CD4-positive, alpha-beta T cell treated with Interleukin-6 for 4 hours (primary cell): ENCODE measurements around the gene TMEM17.

Source experiments
- DNase-seq: peaks from one replicate; pipeline ENCODE4 v3.0.0-alpha.2; 2020; ENCODE audit warnings: mixed read lengths

Gene TMEM17

GRCh38 chr2:62506421-62506750, 391 bp upstream of the TMEM17 start:
- no peak for DNase-seq

- DNase-seq: no peak
These were observed 766 bp downstream of the TMEM17 start for GRCh38 chr2:62505109-62505749.

GRCh38 chr2:62504657-62505056, 1.3 kb downstream of the TMEM17 start:
- no peak for DNase-seq

- DNase-seq: no peak
These were observed 4.0 kb downstream of the TMEM17 start for GRCh38 chr2:62501794-62502500.

- DNase-seq: no peak
These were observed 4.9 kb downstream of the TMEM17 start for GRCh38 chr2:62501069-62501468.

- no peak for DNase-seq
These were observed 6.5 kb downstream of the TMEM17 start for GRCh38 chr2:62499430-62500060.

- no peak for DNase-seq
These were observed 7.3 kb downstream of the TMEM17 start for GRCh38 chr2:62498739-62499138.

GRCh38 chr2:62495761-62496160, 10.2 kb downstream of the TMEM17 start:
- no peak for DNase-seq

- DNase-seq: no peak
These were observed 13.9 kb downstream of the TMEM17 start for GRCh38 chr2:62492048-62492447.

- DNase-seq: no peak
These were observed 16.3 kb downstream of the TMEM17 start for GRCh38 chr2:62489702-62490101.

- DNase-seq: no peak
These were observed 16.8 kb downstream of the TMEM17 start for GRCh38 chr2:62489162-62489561.

GRCh38 chr2:62486439-62486765, 19.6 kb downstream of the TMEM17 start:
- DNase-seq: no peak

- no peak for DNase-seq
These were observed 20.1 kb downstream of the TMEM17 start for GRCh38 chr2:62485761-62486438.

- no peak for DNase-seq
These were observed 23.2 kb downstream of the TMEM17 start for GRCh38 chr2:62482558-62483352.

GRCh38 chr2:62479917-62480316, 26.1 kb downstream of the TMEM17 start:
- no peak for DNase-seq

GRCh38 chr2:62478093-62478580, 27.9 kb downstream of the TMEM17 start:
- no peak for DNase-seq

- DNase-seq: no peak
These were observed 28.4 kb downstream of the TMEM17 start for GRCh38 chr2:62477573-62477972.

- DNase-seq: no peak
These were observed 30.6 kb downstream of the TMEM17 start for GRCh38 chr2:62475172-62476011.

- no peak for DNase-seq
These were observed 31.8 kb downstream of the TMEM17 start for GRCh38 chr2:62474176-62474575.

- no peak for DNase-seq
These were observed 32.7 kb downstream of the TMEM17 start for GRCh38 chr2:62473246-62473827.

- no peak for DNase-seq
These were observed 33.7 kb downstream of the TMEM17 start for GRCh38 chr2:62472312-62472711.

GRCh38 chr2:62471816-62472215, 34.2 kb downstream of the TMEM17 start:
- DNase-seq: no peak
